NCI-H1092 treated with DMSO at 0.1 percent for 48 hours (cell line): ENCODE results near the gene CCDC181.
A peak's percentile ranks its signal among the peaks of the same experiment; 100 is the strongest.

Experiments
- DNase-seq: peaks from one replicate; lab custom pipeline; 2025; lab: John Stamatoyannopoulos, UW

The CCDC181 gene

DNA sequence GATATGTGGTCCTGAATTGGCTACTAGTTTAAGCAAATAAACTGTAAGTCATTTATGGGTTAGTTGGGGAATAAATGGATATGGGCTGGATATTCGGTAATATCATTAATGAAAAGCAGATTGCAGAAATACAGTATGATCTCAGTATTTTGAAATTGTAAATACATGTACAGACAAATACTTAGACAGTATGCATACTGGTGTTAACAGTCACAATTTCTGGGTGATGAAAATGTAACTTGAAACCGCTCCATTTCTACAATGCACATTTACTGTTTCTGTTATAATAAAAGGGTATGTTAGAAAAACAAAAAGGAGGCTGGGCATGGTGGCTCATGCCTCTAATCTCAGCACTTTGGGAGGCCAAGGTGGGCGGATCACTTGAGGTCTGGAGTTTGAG lies 31.3 kb downstream of the CCDC181 start:
- DNase-seq = no peak

DNA sequence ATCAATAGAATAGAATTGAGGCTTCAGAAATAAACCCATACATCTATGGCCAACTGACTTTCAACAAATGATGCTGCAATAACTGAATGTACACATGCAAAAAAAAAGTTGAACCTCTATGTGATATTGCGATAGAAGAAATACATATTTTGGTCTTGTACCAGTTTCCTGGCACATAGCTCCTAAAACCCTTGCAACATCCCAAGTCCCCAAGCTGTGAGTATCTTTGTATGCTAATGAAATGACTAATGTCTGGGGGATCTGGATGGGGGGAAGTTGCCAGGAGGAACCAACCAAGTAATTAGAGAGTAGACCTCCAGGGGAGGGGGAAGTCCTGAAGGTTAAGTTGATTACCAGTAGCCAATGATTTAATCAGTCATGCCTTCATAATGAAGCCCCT lies 34.9 kb downstream of the CCDC181 start:
- no peak for DNase-seq

DNA sequence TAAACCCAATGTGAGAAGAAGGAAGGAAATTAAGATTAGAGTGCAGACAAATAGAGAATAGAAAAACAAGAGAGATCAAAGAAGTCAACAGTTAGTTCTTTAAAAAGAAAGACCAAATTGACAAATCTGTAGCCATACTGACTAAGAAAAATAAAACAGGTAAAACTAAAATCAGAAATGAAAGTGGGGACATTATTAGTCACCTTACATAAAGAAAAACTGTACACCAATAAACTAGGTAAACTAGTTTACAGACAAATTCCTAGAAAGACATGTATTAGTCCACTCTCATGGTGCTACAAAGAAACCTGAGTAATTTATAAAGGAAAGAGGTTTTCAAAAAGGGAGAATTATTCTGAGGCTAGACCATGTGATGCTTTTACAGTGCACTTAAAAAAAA lies 37.0 kb downstream of the CCDC181 start:
- no peak for DNase-seq

DNA sequence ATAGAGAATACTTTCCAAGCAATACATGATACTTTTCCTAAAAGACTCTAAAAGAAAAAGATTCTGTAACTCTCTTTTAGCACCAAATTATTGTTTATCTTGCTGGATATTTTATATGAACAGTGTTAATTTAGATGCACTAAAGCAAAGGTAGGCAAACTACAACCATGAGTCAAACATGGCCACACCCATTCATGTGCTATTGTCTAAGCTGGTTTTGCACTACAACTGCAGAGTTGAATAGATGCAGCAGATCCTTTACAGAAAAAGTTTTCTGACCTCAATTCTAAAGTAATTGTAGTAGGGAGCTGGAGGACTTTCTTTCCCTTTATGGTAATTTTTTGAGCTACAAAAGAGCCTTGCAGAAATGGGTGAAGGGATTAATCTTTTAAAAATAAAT lies 39.9 kb downstream of the CCDC181 start:
- no peak for DNase-seq

DNA sequence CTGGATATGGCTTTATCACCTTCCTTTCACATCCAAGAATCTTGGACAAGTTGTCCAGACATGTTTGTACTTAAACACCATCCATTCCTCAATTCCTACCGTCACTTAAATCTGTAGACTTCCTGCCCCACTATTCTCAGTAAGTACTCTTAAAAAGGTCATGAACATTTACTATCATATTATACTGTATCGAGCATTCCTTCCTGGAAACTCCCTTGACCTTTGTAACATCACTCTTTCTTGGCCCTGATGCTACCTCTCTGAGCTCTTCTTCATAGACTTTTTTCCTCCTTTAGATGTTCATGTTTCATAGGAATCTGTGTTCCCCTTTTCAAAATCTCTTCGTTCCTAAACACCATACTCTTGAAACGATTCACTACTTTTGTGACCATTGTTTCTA lies 43.8 kb downstream of the CCDC181 start:
- DNase-seq = no peak

DNA sequence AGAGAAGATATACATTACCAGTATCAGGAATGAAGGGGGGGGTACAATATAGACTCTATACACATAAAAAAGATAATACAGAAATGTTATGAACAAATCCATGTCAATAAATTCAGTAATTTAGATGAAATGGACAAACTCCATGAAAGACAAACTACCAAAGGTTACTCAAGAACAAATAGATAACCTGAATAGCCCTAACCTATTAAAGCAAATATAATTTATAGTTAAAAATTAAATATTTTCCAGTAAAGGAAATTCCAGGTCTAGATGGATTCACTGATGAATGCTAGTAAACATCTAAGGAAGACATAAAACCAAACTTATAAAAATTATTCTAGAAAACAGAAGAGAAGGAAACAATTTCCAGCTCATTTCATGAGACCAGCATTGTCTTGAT lies 46.1 kb downstream of the CCDC181 start:
- DNase-seq = no peak

DNA sequence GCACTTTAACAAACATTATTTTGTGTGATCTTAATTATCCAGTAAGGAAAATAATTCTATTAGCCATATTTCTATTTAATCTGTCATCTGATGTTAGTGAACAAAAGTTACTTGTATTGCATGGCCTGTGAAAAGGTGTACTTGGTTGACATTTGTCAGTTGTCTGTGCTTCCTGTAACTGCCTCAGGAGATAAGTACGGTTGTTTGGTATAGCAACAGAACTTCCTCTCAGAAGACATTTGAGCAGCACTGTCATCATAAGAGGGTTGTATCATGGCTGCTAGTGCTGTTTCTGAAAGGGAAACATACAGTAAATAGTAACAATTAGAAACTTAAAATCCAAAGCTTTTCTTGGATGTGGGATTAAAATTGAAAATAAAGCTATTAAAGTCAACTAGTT lies 55.9 kb downstream of the CCDC181 start:
- DNase-seq = no peak

DNA sequence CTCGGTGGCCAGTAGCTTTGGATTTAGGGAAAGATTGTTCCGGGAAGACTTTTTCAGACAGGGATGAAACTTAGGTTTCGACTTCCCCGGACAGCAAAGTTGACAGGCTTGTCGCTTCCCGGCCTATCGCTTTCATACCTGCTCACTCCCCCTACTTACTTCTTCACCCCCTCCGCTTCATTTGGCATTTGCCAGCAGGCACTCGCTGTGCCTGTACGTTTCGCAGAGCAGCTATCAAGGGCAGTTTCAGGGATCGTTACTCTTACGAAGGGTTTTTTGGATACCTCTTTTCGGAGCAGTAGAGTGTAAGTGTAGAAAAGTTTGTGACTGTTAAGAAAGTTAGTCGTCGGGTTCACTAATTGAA lies 58.9 kb downstream of the CCDC181 start:
- no peak for DNase-seq

DNA sequence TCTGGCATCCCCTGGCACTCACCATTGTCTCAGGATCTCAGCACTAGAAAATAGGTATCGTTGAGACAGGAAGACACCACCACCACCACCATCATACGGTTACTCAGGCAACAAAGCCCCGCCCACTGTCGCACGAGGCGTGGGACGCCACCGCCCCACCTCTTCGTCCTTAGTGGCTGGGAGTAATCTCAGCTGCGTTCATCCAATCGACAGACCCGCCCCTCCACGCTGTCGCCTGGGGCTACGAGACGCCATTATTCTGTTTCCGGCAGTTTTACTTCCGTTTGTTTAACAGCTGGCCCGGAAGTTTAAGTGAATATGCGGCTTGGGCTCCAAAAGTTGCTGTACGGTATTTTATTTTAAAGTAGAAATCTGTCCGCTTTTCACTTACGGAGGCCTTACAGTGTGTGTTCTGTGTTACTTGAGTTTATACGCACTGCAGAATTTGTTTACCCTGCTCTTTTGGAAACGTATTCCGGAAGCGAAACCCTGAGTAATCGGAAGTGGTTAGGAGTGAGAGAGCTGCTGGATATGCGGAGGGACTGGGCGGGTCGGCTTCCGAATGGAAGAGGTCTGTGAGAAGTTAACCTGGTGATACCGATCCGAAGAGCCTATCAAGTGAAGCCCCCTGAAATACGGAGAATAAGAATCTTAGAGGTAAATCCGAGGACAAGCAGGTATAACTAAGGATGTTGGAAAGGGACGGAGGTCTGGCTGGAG lies 59.4 kb downstream of the CCDC181 start, which contains the start of the genes BLZF1 and NME7:
Gene BLZF1 (plus strand): TSS at position 510 of the 720 bp plus-strand sequence. CDS start 1,328 bp downstream, outside the sequence.
Gene NME7 (minus strand): TSS at position 112 of the 720 bp plus-strand sequence. CDS start 87 bp downstream, at position 25.
- peak; percentile 98 for DNase-seq

DNA sequence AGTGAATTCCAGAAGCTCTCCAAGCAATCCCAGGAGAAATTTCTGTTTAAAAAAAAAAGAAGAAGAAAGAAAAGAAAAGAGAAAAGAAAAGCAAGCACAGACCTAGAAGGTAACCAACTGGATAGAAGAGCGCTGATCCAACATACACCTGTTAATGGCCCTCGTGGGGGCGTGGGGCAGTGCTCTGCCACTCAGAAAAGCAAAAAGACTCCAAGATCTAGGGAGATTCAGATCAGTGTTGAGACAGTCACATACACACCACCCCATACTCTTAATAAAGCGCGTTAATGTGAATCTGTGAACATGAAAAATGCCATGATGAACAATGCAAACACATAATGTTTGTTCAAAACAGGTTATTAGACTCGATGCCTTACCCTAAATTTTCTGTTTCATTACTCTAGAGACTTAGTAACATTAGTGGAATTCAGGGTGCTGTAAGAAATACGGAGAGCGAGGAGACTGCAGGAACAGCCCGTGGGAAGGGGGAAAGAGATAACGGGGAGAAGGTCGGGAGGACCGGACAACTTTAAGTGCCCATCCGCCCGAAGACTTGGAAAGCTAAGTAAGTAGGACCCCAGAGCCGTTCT lies 60.1 kb downstream of the CCDC181 start:
- peak; percentile 23 for DNase-seq

DNA sequence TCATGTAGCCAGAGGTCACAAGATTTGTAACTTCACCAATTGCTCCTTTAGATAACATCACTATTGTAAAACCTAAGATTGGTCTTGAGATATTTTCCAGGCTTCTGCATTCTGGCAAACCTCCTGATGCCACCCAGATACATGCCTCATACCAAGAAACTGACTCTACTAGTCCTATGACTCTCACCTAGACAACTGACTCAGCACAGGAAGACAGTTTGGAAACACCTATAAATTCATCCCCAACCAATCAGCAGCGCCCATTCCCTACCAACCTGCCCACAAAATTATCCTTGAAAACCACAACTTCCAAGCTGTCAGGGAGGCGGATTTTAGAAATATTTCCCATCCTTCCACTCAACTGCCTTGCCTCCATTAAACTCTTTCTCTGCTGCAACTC lies 62.3 kb downstream of the CCDC181 start:
- no peak for DNase-seq

DNA sequence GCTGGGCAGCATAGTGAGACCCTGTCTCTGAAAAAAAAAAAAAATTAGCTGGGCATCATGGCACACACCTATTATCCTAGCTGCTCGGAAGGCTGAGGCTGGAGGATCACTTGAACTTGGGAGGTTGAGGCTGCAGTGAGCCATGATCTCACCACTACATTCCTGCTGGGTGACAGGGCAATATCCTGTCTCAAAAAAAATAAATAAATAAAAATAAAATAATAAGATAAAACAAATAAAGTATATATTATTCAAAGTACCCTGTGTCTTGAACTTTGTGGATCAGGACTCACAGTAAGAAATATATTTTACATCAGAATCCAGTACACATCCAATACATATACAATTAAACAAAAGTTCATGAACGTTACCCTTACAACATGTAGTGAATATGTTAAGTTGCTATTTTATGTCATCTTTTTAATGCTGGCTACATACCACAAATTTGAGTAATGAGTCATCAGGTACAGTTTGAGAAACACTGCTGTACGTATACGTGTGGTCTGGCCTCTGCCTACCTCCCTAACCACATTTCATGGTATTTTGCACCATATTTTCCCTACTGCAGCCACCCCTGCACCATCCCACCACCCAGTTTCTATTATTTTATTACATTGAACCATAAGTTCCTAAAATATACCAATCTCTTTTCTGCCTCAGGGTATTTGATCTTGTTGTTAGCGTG lies 64.1 kb downstream of the CCDC181 start:
- no peak for DNase-seq

DNA sequence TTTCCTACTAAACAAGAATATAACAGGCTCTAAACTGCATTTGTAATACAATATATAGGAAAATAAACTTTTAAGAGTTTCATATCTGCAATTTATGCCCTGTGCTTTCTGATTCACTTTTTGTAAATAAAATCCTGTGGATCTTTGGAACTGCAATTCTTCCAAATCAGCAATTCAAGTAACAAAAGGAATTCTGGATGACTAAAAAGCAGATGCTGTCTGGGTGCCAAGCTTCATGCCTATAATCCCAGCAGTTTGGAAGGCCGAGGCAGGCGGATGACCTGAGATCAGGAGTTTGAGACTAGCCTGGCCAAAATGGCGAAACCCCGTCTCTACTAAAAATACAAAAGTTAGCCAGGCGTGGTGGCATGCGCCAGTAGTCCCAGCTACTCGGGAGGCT lies 66.0 kb downstream of the CCDC181 start:
- DNase-seq = no peak

DNA sequence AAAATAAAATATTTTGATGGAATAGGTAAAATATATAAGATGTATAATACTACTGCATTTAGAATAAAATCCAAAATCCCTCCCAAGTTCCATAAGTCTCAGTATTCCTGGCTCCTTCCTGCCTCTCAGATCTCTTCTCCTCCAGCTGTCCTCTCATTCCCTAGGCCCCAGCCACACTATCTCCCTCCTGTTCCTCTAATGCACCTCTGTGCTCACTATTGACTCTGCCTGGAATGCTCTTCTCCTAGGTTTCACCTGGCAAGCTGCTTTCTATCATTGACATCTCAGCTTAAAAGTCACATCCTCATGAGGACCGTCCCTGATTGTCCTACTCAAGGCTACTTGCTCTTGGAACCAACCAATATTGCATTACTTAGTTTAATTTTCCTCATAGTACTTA lies 66.9 kb downstream of the CCDC181 start:
- no peak for DNase-seq

DNA sequence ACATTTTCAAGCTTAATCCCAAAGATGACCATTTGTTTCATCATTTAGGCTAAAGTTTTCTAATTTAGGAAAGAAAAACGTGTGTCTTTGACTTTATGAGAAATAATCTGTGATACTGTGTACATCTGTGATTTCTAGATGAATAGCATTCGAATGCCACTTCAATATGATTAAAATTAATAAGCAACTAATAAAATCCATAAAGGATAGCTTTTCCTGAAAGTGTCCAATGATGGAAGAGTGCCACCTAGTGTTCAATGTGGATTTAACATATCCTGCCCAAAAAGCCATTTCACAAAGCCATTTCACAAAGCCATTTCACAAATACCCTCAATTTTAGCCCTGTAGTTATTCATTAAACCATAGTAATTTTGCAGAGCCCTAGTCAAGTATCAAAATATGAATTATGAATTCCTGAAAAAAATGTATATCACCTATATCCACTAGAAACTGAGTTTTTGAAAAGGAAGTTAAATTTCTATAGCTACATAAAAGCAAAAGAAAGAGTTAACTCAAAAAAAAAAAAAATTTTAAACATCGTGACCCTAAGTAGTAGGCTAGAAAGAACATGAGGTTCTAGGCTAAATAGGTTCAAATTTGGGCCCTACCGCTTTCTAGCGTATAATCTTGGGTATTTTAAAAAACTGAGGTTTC lies 78.8 kb downstream of the CCDC181 start:
- DNase-seq = peak; percentile 69

DNA sequence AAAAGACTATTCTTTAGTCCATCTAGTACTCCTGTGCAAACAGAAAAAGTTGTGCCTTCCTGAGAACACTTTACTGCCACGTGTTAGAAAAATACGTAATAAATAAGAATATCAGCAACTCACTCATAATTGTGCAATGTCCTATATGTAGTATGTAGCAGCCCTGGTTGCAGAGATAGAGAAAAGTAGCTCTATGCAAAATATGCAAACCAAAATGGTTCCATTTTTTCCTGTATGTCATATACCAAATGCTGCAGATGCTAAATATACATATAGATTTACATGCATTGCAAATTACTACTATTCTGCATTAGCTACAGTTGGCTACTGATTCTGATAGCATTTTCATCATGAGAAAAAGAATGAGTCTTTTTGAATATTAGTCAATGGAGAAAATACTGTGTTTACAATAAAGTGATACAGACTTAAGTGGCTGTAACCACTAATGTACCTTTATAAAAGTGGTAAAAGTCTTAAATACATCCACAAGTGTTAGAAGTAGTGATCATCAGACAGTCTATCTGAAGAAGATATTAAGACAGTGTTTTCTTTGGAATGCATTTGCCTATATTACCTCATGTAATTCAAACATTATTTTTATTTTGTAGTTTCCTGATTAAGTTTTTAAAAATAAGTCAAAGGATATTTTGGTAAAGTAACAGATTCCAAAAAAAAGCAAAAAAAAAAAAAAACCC lies 79.4 kb downstream of the CCDC181 start:
- DNase-seq = no peak

DNA sequence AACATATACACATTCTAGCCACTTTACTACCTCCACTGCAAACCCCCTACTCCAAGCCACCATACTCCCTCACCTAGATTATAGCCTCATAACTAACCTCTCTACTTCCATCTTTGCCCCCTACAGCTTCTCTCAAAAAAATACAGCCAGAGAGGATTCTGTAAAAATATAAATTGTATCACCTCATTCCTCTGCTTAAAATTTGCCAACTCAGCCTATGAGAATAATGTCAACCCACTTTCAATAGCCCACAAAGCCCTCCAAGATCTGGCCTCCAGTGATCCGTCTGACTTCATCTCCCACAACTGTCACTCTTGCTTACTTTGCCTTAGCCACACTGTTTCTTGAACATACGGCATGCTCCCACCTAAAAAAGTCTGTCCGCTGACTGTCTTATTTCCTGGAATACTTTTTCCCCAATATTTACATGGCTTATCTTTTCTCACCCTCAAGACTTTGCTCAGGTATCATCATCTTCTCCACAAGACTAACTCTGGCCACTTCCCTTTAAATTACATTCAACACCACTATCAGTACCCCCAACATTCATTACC lies 81.2 kb downstream of the CCDC181 start:
- no peak for DNase-seq

DNA sequence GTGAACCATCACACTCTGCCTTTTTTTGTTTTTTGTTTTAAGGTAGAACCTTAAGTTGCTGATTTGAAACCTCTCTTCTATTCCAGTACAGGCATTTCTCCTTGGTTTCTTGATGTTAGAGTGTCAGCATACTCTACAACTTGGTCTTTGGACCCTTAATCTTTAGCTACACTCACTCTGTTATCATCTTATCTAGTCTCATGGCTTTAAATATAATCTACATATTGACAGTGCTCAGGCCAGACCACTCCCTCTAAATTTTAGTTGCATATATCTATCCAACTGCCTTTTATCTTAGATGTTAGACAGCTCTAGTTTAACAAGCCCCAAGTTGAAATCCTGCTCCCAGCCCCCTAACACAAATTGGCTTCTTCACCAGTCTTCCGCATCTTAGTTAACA lies 81.8 kb downstream of the CCDC181 start:
- DNase-seq = no peak
